H9 (cell line): ENCODE measurements around the gene COG3. TPM values are rescaled to one million over a fixed set of nuclear protein-coding genes. Genes with fewer than 3 reads are reported as not detected.

ENCODE experiments used
- DNase-seq: peaks from one replicate; pipeline ENCODE4 v3.0.0-alpha.2; 2017
- H2AFZ ChIP-seq: one replicate; pipeline ENCODE4 v1.6.1; 2013; ENCODE audit warnings: mild to moderate bottlenecking, low read length, control low read depth, moderate library complexity
- H2AK5ac ChIP-seq: 2 replicates; pipeline ENCODE4 v1.6.1; 2013; ENCODE audit warnings: low read length, control low read depth, mixed read lengths; ENCODE audit not compliant: insufficient read length
- H2BK120ac ChIP-seq: one replicate; pipeline ENCODE4 v1.6.1; 2013; ENCODE audit warnings: low read depth, mild to moderate bottlenecking, low read length, control low read depth, inconsistent platforms; ENCODE audit not compliant: poor library complexity, severe bottlenecking
- H2BK12ac ChIP-seq: 2 replicates; pipeline ENCODE4 v1.6.1; 2013; ENCODE audit warnings: low read length, control low read depth, mixed read lengths, low read depth; ENCODE audit not compliant: insufficient read length
- H2BK15ac ChIP-seq: 2 replicates; pipeline ENCODE4 v1.6.1; 2013; ENCODE audit warnings: low read depth, low read length, control low read depth
- H2BK20ac ChIP-seq: one replicate; pipeline ENCODE4 v1.6.1; 2013; ENCODE audit warnings: low read depth, mild to moderate bottlenecking, low read length, control low read depth, inconsistent platforms; ENCODE audit not compliant: poor library complexity, severe bottlenecking
- H2BK5ac ChIP-seq: 2 replicates; pipeline ENCODE4 v1.6.1; 2013; ENCODE audit warnings: low read length, control low read depth, mixed read lengths; ENCODE audit not compliant: insufficient read length
- H3K14ac ChIP-seq: 2 replicates; pipeline ENCODE4 v1.6.1; 2013; ENCODE audit warnings: low read length, control low read depth; ENCODE audit not compliant: insufficient read depth
- H3K18ac ChIP-seq: 2 replicates; pipeline ENCODE4 v1.6.1; 2013; ENCODE audit warnings: low read depth, mild to moderate bottlenecking, mixed read lengths, low read length, control low read depth; ENCODE audit not compliant: insufficient read length
- H3K23ac ChIP-seq: 2 replicates; pipeline ENCODE4 v1.6.1; 2013; ENCODE audit warnings: low read length, control low read depth, mixed read lengths, low read depth; ENCODE audit not compliant: insufficient read length
- H3K23me2 ChIP-seq: 2 replicates; pipeline ENCODE4 v1.6.1; 2013; ENCODE audit warnings: low read depth, mild to moderate bottlenecking, mixed read lengths, low read length, control low read depth; ENCODE audit not compliant: insufficient read length, poor library complexity, severe bottlenecking
- H3K27ac ChIP-seq: 2 replicates; pipeline ENCODE4 v1.5.1; 2013; ENCODE audit warnings: low read length, control low read depth, mixed read lengths, low read depth; ENCODE audit not compliant: insufficient read length
- H3K27me3 ChIP-seq: 2 replicates; pipeline ENCODE4 v1.6.1; 2013; ENCODE audit warnings: low read length, control low read depth, inconsistent platforms; ENCODE audit not compliant: insufficient read depth
- H3K4ac ChIP-seq: 2 replicates; pipeline ENCODE4 v1.6.1; 2013; ENCODE audit warnings: low read depth, mild to moderate bottlenecking, control low read depth, inconsistent platforms, low read length, moderate library complexity
- H3K4me1 ChIP-seq: 2 replicates; pipeline ENCODE4 v1.6.1; 2013; ENCODE audit warnings: low read length, control low read depth, inconsistent platforms; ENCODE audit not compliant: insufficient read depth
- H3K4me2 ChIP-seq: 2 replicates; pipeline ENCODE4 v1.6.1; 2013; ENCODE audit warnings: low read length, control low read depth, mixed read lengths; ENCODE audit not compliant: insufficient read length, insufficient read depth
- H3K56ac ChIP-seq: 2 replicates; pipeline ENCODE4 v1.6.1; 2013; ENCODE audit warnings: low read depth, mild to moderate bottlenecking, mixed read lengths, low read length, control low read depth; ENCODE audit not compliant: insufficient read length
- H3K79me1 ChIP-seq: 2 replicates; pipeline ENCODE4 v1.6.1; 2013; ENCODE audit warnings: low read depth, mild to moderate bottlenecking, moderate library complexity, low read length, control low read depth, inconsistent platforms; ENCODE audit not compliant: insufficient read depth, poor library complexity, severe bottlenecking
- H3K79me2 ChIP-seq: 2 replicates; pipeline ENCODE4 v1.6.1; 2013; ENCODE audit warnings: low read length, control low read depth, inconsistent platforms; ENCODE audit not compliant: insufficient read depth
- H3K9ac ChIP-seq: 2 replicates; pipeline ENCODE4 v1.6.1; 2013; ENCODE audit warnings: low read length, control low read depth, mixed read lengths; ENCODE audit not compliant: insufficient read length; ENCODE audit errors: extremely low read depth
- H3K9me3 ChIP-seq: one replicate; pipeline ENCODE4 v1.6.1; 2013; ENCODE audit warnings: low read depth, low read length, inconsistent platforms; ENCODE audit not compliant: control insufficient read depth
- H3T11ph ChIP-seq: one replicate; pipeline ENCODE4 v1.6.1; 2013; ENCODE audit warnings: mild to moderate bottlenecking, low read length, control low read depth, inconsistent platforms
- H4K20me1 ChIP-seq: one replicate; pipeline ENCODE4 v1.6.1; 2013; ENCODE audit not compliant: control insufficient read depth, insufficient read length, insufficient read depth
- H4K5ac ChIP-seq: 2 replicates; pipeline ENCODE4 v1.6.1; 2013; ENCODE audit warnings: low read depth, mild to moderate bottlenecking, mixed read lengths, low read length, control low read depth; ENCODE audit not compliant: insufficient read length
- H4K8ac ChIP-seq: replicated peaks from 2 replicates; pipeline ENCODE4 v1.6.1; 2013; ENCODE audit warnings: low read length, control low read depth, mixed read lengths, low read depth; ENCODE audit not compliant: insufficient read length
- H4K91ac ChIP-seq: 2 replicates; pipeline ENCODE4 v1.6.1; 2013; ENCODE audit warnings: low read depth, mild to moderate bottlenecking, moderate library complexity, mixed read lengths, low read length, control low read depth; ENCODE audit not compliant: insufficient read length
- H3K27ac Mint-ChIP-seq, 3 experiments: 2 replicates in 2 of 3; 3 replicates in 1 of 3; pipeline ENCODE4 v1.8.0; 2020 to 2021; ENCODE audit warnings: mixed read lengths in 3 of 3, mild to moderate bottlenecking in 1 of 3, moderate library complexity in 1 of 3
- H3K27me3 Mint-ChIP-seq: 2 replicates; pipeline ENCODE4 v1.8.0; 2021; ENCODE audit warnings: low read depth, mild to moderate bottlenecking, moderate library complexity, mixed read lengths
- H3K36me3 Mint-ChIP-seq, 3 experiments: 2 replicates in 2 of 3; 3 replicates in 1 of 3; pipeline ENCODE4 v1.8.0; 2020 to 2021; ENCODE audit warnings: low read depth in 3 of 3, mixed read lengths in 3 of 3; ENCODE audit not compliant: insufficient read depth in 1 of 3
- H3K4me1 Mint-ChIP-seq, 2 experiments: 2 replicates each; pipeline ENCODE4 v1.8.0; 2020; ENCODE audit warnings: mixed read lengths in 2 of 2
- H3K4me3 Mint-ChIP-seq, 2 experiments: 2 replicates in 1 of 2; 3 replicates in 1 of 2; pipeline ENCODE4 v1.8.0; 2020 to 2021; ENCODE audit warnings: mild to moderate bottlenecking in 2 of 2, mixed read lengths in 2 of 2, moderate library complexity in 1 of 2
- H3K9me3 Mint-ChIP-seq, 2 experiments: 2 replicates in 1 of 2; 3 replicates in 1 of 2; pipeline ENCODE4 v1.8.0; 2020; ENCODE audit warnings: mild to moderate bottlenecking in 2 of 2, mixed read lengths in 2 of 2, moderate library complexity in 1 of 2
- CTCF ChIP-seq: fragments of 200-600 bp; sonication (generic); conservative IDR thresholded peaks from 3 replicates; pipeline ENCODE4 v1.8.0; 2021; ENCODE audit warnings: antibody characterized with exemption, mild to moderate bottlenecking
- WGBS: extraction: QIAGEN DNeasy Blood & Tissue Kit; methylation state at CpG from one replicate; pipeline ENCODE4 v1.1.7; 2013; ENCODE audit warnings: missing lambda C conversion rate, low lambda C conversion rate, mixed read lengths; ENCODE audit not compliant: insufficient read length; ENCODE audit errors: extremely low coverage; 5-methylcytosine and 5-hydroxymethylcytosine counted together
- total RNA-seq: library from RNA; stranded (reverse); gene quantifications from 2 replicates; pipeline ENCODE4 v1.2.1, GENCODE V29; 2021

COG3 gene
- total RNA-seq, 1 experiment from 2014 or later = 16.5 TPM

GRCh38 chr13:45437947-45438346 lies 26.8 kb upstream of the COG3 start:
- Histone ChIP-seq H3T11ph (no peak overlapping the region), H3K56ac (no peak overlapping the region), H3K4me1 (peaks cover 2% of the 10 kb centered on the region; the same call in 1 of the 2 replicates), H3K79me2 (no peaks in the 10 kb centered on the region), H2BK5ac (no peak overlapping the region), H3K23me2 (no peaks in the 10 kb centered on the region), H3K18ac (no peak overlapping the region), H2AFZ (no peak overlapping the region), H2AK5ac (no peak overlapping the region), H3K9me3 (no peaks in the 10 kb centered on the region), H3K27me3 (no peaks in the 10 kb centered on the region), H2BK15ac (no peak overlapping the region), H2BK20ac (no peak overlapping the region), H2BK12ac (no peak overlapping the region), H4K91ac (no peak overlapping the region), H4K8ac (no peak overlapping the region), H3K4ac (no peak overlapping the region), H2BK120ac (no peak overlapping the region), H3K4me2 (no peak overlapping the region), H3K23ac (no peak overlapping the region), H3K79me1 (no peaks in the 10 kb centered on the region), H3K27ac (no peak overlapping the region), H4K20me1 (no peaks in the 10 kb centered on the region), H3K14ac (no peak overlapping the region), H4K5ac (no peak overlapping the region), H3K9ac (no peak overlapping the region)
- H3K4me1 Mint-ChIP-seq = peaks cover 0 to 10% of the 10 kb centered on the region in 2 experiments; a peak in 2 of 4 replicates
- no peak for TF ChIP-seq CTCF
- WGBS = no CpG with 5 or more reads among the region's 4 CpGs
- DNase-seq = no peak
- H3K9me3 Mint-ChIP-seq = no peaks in the 10 kb centered on the region
- 0 out of 2 replicates have a peak, but pooled peaks cover under 1% of the 10 kb centered on the region for H3K27me3 Mint-ChIP-seq
- no peak overlapping the region for H3K4me3 Mint-ChIP-seq
- H3K36me3 Mint-ChIP-seq = no peaks in the 10 kb centered on the region
- H3K27ac Mint-ChIP-seq = no peak overlapping the region; a peak in 2 of 7 replicates
